Activated CD8-positive, alpha-beta T cell treated with anti-CD3 and anti-CD28 coated beads, Interleukin-2, amount 10 ng/mL, durations not matched to agents 7 days and 5 days (primary cell): ENCODE data around the gene PPP4R3B. TPM values are rescaled to one million over a fixed set of nuclear protein-coding genes. Genes with fewer than 3 reads are reported as not detected.
A peak's percentile ranks its signal among the peaks of the same experiment; 100 is the strongest.
"Not testable (repeated sequence)": the region's sequence is repeated elsewhere in the genome, so short reads cannot be mapped to it uniquely, and the experiment has no call there.

Source experiments
- ATAC-seq: fragments of 150-1000 bp; cut with Tn5 transposase; one replicate; pipeline ENCODE4 v1.10.0; 2021; ENCODE audit warnings: moderate library complexity
- CTCF ChIA-PET: fragments of 350-600 bp; sonication (Branson Sonifier 250); formaldehyde crosslinking; loops from one replicate; lab custom pipeline; 2021; ENCODE audit warnings: antibody characterized with exemption; lab: Charles Lee
- POLR2A ChIA-PET: fragments of 350-600 bp; sonication (Branson Sonifier 250); formaldehyde crosslinking; loops from one replicate; lab custom pipeline; 2021; ENCODE audit warnings: antibody characterized with exemption; lab: Charles Lee
- DNase-seq: peaks from one replicate; pipeline ENCODE4 v3.0.0-alpha.2; 2020
- H3K27ac Mint-ChIP-seq: one replicate; pipeline ENCODE4 v1.8.0; 2021; ENCODE audit warnings: mild to moderate bottlenecking, mixed read lengths
- H3K27me3 Mint-ChIP-seq: one replicate; pipeline ENCODE4 v1.8.0; 2021; ENCODE audit warnings: low read depth, mixed read lengths
- H3K36me3 Mint-ChIP-seq: one replicate; pipeline ENCODE4 v1.8.0; 2021; ENCODE audit warnings: low read depth, mixed read lengths
- H3K4me1 Mint-ChIP-seq: one replicate; pipeline ENCODE4 v1.8.0; 2021; ENCODE audit warnings: low read depth, mixed read lengths
- H3K4me3 Mint-ChIP-seq: one replicate; pipeline ENCODE4 v1.8.0; 2021; ENCODE audit warnings: mild to moderate bottlenecking, mixed read lengths
- H3K9me3 Mint-ChIP-seq: one replicate; pipeline ENCODE4 v1.8.0; 2022; ENCODE audit warnings: mixed read lengths; ENCODE audit not compliant: insufficient read depth
- total RNA-seq, 2 experiments: library from RNA; stranded (reverse); gene quantifications; one replicate each; pipeline ENCODE4 v1.2.3, GENCODE V29; 2021

The PPP4R3B gene
- total RNA-seq, 2 experiments from 2014 or later = 67.6 to 68.2 TPM

- CTCF ChIA-PET = no interaction called here
- no peaks in the 10 kb centered on the region for H3K27me3 Mint-ChIP-seq
Observed at GRCh38 chr2:55616551-55617174, 759 bp downstream of the PPP4R3B start.

GRCh38 chr2:55611997-55612396 is 5.4 kb downstream of the PPP4R3B start:
- no peak overlapping the region for H3K4me3 Mint-ChIP-seq
- CTCF ChIA-PET = no interaction called here
- H3K27me3 Mint-ChIP-seq = no peaks in the 10 kb centered on the region
- peaks cover 48% of the 10 kb centered on the region for H3K36me3 Mint-ChIP-seq
- H3K9me3 Mint-ChIP-seq = no peaks in the 10 kb centered on the region
- DNase-seq (no peak), ATAC-seq (no peak)
- H3K4me1 Mint-ChIP-seq = peaks cover 30% of the 10 kb centered on the region
- H3K27ac Mint-ChIP-seq = no peak overlapping the region
- POLR2A ChIA-PET = interaction anchor here (0.6 kb wide), 1 partner anchor 8 kb away, joined by 3 read pairs; no protein-coding TSS in a partner anchor

More at GRCh38 chr2:55616551-55617174, 759 bp downstream of the PPP4R3B start:
- ATAC-seq (peak; percentile 19), DNase-seq (peak; percentile 57)
- Mint-ChIP-seq H3K27ac (no peak overlapping the region), H3K36me3 (peaks cover 27% of the 10 kb centered on the region), H3K9me3 (no peaks in the 10 kb centered on the region), H3K4me1 (peaks cover 41% of the 10 kb centered on the region), H3K4me3 (no peak overlapping the region)
- POLR2A ChIA-PET = interaction anchor here (0.9 to 2.9 kb wide), 8 partner anchors 9 to 384 kb away, joined by 3 to 16 read pairs (median 4); partner anchors contain the start of genes CLHC1, PNPT1 and RPS27A

- ATAC-seq (no peak), DNase-seq (no peak)
- Mint-ChIP-seq H3K27ac (no peak overlapping the region), H3K27me3 (no peaks in the 10 kb centered on the region), H3K9me3 (no peaks in the 10 kb centered on the region), H3K4me3 (no peak overlapping the region), H3K4me1 (peaks cover 28% of the 10 kb centered on the region), H3K36me3 (peaks cover 51% of the 10 kb centered on the region)
- POLR2A ChIA-PET = interaction anchor here (0.7 kb wide), 1 partner anchor 10 kb away, joined by 3 read pairs; no protein-coding TSS in a partner anchor
- CTCF ChIA-PET = no interaction called here
Observed at GRCh38 chr2:55610954-55611743, 6.3 kb downstream of the PPP4R3B start.

GRCh38 chr2:55609938-55610578 is 7.4 kb downstream of the PPP4R3B start:
- Mint-ChIP-seq H3K4me1 (peaks cover 21% of the 10 kb centered on the region), H3K9me3 (no peaks in the 10 kb centered on the region), H3K27me3 (no peaks in the 10 kb centered on the region), H3K27ac (no peak overlapping the region), H3K36me3 (peaks cover 46% of the 10 kb centered on the region), H3K4me3 (no peak overlapping the region)
- no peak for DNase-seq
- CTCF ChIA-PET = no interaction called here
- POLR2A ChIA-PET = interaction anchor here (0.7 kb wide), 1 partner anchor 9 kb away, joined by 3 read pairs; no protein-coding TSS in a partner anchor
- ATAC-seq = no peak

GRCh38 chr2:55609193-55609794 is 8.1 kb downstream of the PPP4R3B start:
- no peak for ATAC-seq
- CTCF ChIA-PET = no interaction called here
- POLR2A ChIA-PET = interaction anchor here (1.4 kb wide), 1 partner anchor 9 kb away, joined by 4 read pairs; no protein-coding TSS in a partner anchor
- H3K4me1 Mint-ChIP-seq = peaks cover 18% of the 10 kb centered on the region
- DNase-seq = no peak
- no peak overlapping the region for H3K27ac Mint-ChIP-seq
- H3K9me3 Mint-ChIP-seq = no peaks in the 10 kb centered on the region
- no peak overlapping the region for H3K4me3 Mint-ChIP-seq
- H3K36me3 Mint-ChIP-seq = peaks cover 44% of the 10 kb centered on the region
- no peaks in the 10 kb centered on the region for H3K27me3 Mint-ChIP-seq

- H3K4me1 Mint-ChIP-seq = peaks cover 8% of the 10 kb centered on the region
- ATAC-seq = no peak
- DNase-seq = no peak
- no peaks in the 10 kb centered on the region for H3K9me3 Mint-ChIP-seq
- POLR2A ChIA-PET = interaction anchor here (1.2 kb wide), 1 partner anchor 9 kb away, joined by 4 read pairs; the partner anchor contains the start of gene PPP4R3B
- H3K36me3 Mint-ChIP-seq = peaks cover 38% of the 10 kb centered on the region
- CTCF ChIA-PET = no interaction called here
- H3K27ac Mint-ChIP-seq = no peak overlapping the region
- no peak overlapping the region for H3K4me3 Mint-ChIP-seq
- no peaks in the 10 kb centered on the region for H3K27me3 Mint-ChIP-seq
Observed at GRCh38 chr2:55607717-55608116, 9.7 kb downstream of the PPP4R3B start.

- ChIA-PET POLR2A (interaction anchor here (0.7 to 1.9 kb wide), 2 partner anchors 8 to 13 kb away, joined by 3 to 7 read pairs; partner anchors contain the start of gene PPP4R3B), CTCF (interaction anchor here (0.9 kb wide), 1 partner anchor 9 kb away, joined by 3 read pairs; no protein-coding TSS in a partner anchor)
- ATAC-seq (no peak), DNase-seq (no peak)
- Mint-ChIP-seq H3K9me3 (no peaks in the 10 kb centered on the region), H3K4me1 (peaks cover 9% of the 10 kb centered on the region), H3K36me3 (peaks cover 35% of the 10 kb centered on the region), H3K27ac (no peak overlapping the region), H3K27me3 (no peaks in the 10 kb centered on the region), H3K4me3 (no peak overlapping the region)
Observed at GRCh38 chr2:55604027-55604565, 13.3 kb downstream of the PPP4R3B start.

GRCh38 chr2:55601849-55602248 is 15.6 kb downstream of the PPP4R3B start:
- no peak overlapping the region for H3K27ac Mint-ChIP-seq
- CTCF ChIA-PET = interaction anchor here (1.1 kb wide), 1 partner anchor 10 kb away, joined by 4 read pairs; no protein-coding TSS in a partner anchor
- H3K4me3 Mint-ChIP-seq = no peak overlapping the region
- H3K36me3 Mint-ChIP-seq = peaks cover 39% of the 10 kb centered on the region
- H3K27me3 Mint-ChIP-seq = no peaks in the 10 kb centered on the region
- POLR2A ChIA-PET = interaction anchor here (1.0 kb wide), 1 partner anchor 15 kb away, joined by 5 read pairs; the partner anchor contains the start of gene PPP4R3B
- H3K4me1 Mint-ChIP-seq = peaks cover 9% of the 10 kb centered on the region
- DNase-seq (no peak), ATAC-seq (no peak)
- H3K9me3 Mint-ChIP-seq = no peaks in the 10 kb centered on the region

GRCh38 chr2:55598056-55598795 is 19.2 kb downstream of the PPP4R3B start:
- no peak overlapping the region for H3K4me3 Mint-ChIP-seq
- no peaks in the 10 kb centered on the region for H3K27me3 Mint-ChIP-seq
- ChIA-PET CTCF (interaction anchor here (0.9 kb wide), 1 partner anchor 17 kb away, joined by 3 read pairs; no protein-coding TSS in a partner anchor), POLR2A (interaction anchor here (0.6 kb wide), 1 partner anchor 13 kb away, joined by 3 read pairs; no protein-coding TSS in a partner anchor)
- peaks cover 11% of the 10 kb centered on the region for H3K4me1 Mint-ChIP-seq
- DNase-seq (no peak), ATAC-seq (no peak)
- no peak overlapping the region for H3K27ac Mint-ChIP-seq
- peaks cover 49% of the 10 kb centered on the region for H3K36me3 Mint-ChIP-seq
- H3K9me3 Mint-ChIP-seq = no peaks in the 10 kb centered on the region

- not testable (repeated sequence) for ATAC-seq
- H3K4me1 Mint-ChIP-seq = peaks cover 17% of the 10 kb centered on the region
Observed at GRCh38 chr2:55596795-55597194, 20.6 kb downstream of the PPP4R3B start.

More at GRCh38 chr2:55596795-55597194, 20.6 kb downstream of the PPP4R3B start:
- H3K4me3 Mint-ChIP-seq, POLR2A ChIA-PET, DNase-seq, CTCF ChIA-PET, H3K27me3 Mint-ChIP-seq, H3K9me3 Mint-ChIP-seq, H3K27ac Mint-ChIP-seq: not testable (repeated sequence)
- peaks cover 40% of the 10 kb centered on the region for H3K36me3 Mint-ChIP-seq
